ENCODE data around the gene DYSF.
"Not testable (repeated sequence)": the region's sequence is repeated elsewhere in the genome, so short reads cannot be mapped to it uniquely, and the experiment has no call there.

DYSF gene

GRCh38 chr2:71473346-71474031 lies 20.1 kb downstream of the DYSF start:
- no peak for DNase-seq

- DNase-seq, result no peak
Observed at GRCh38 chr2:71474116-71474743, 20.9 kb downstream of the DYSF start.

GRCh38 chr2:71474744-71475397 lies 21.5 kb downstream of the DYSF start:
- DNase-seq, result no peak

GRCh38 chr2:71476495-71476894 lies 23.1 kb downstream of the DYSF start:
- DNase-seq, result no peak

- no peak for DNase-seq
Observed at GRCh38 chr2:71477231-71477691, 23.9 kb downstream of the DYSF start.

- DNase-seq, result no peak
Observed at GRCh38 chr2:71478806-71479205, 25.4 kb downstream of the DYSF start.

GRCh38 chr2:71479261-71479660 lies 25.9 kb downstream of the DYSF start:
- no peak for DNase-seq

- no peak for DNase-seq
Observed at GRCh38 chr2:71481111-71481510, 27.8 kb downstream of the DYSF start.

- DNase-seq, result no peak
Observed at GRCh38 chr2:71482055-71482454, 28.7 kb downstream of the DYSF start.

GRCh38 chr2:71483246-71483645 lies 29.9 kb downstream of the DYSF start:
- DNase-seq, result no peak

- no peak for DNase-seq
Observed at GRCh38 chr2:71484354-71484753, 31.0 kb downstream of the DYSF start.

- DNase-seq, result peak in 1 of 2 experiments; percentile 25
Observed at GRCh38 chr2:71486881-71487640, 33.7 kb downstream of the DYSF start.

- DNase-seq, result not testable (repeated sequence)
Observed at GRCh38 chr2:71491551-71491950, 38.2 kb downstream of the DYSF start.

GRCh38 chr2:71492112-71492511 lies 38.8 kb downstream of the DYSF start:
- DNase-seq, result no peak

GRCh38 chr2:71494091-71494490 lies 40.7 kb downstream of the DYSF start:
- no peak for DNase-seq

- no peak for DNase-seq
Observed at GRCh38 chr2:71494523-71495155, 41.3 kb downstream of the DYSF start.

- DNase-seq, result no peak
Observed at GRCh38 chr2:71496156-71496770, 42.9 kb downstream of the DYSF start.

- no peak for DNase-seq
Observed at GRCh38 chr2:71498261-71498701, 44.9 kb downstream of the DYSF start.

- DNase-seq, result no peak
Observed at GRCh38 chr2:71499691-71500090, 46.3 kb downstream of the DYSF start.

GRCh38 chr2:71500426-71501079 lies 47.2 kb downstream of the DYSF start:
- no peak for DNase-seq

GRCh38 chr2:71502941-71503738 lies 49.8 kb downstream of the DYSF start:
- no peak for DNase-seq

Measured in NCI-H524 (cell line).